ENCODE results near the gene GRID2. TPM values are rescaled to one million over a fixed set of nuclear protein-coding genes. Genes with fewer than 3 reads are reported as not detected.
A peak's percentile ranks its signal among the peaks of the same experiment; 100 is the strongest.

The GRID2 gene
- total RNA-seq, 1 donor = 0.63 TPM

DNA sequence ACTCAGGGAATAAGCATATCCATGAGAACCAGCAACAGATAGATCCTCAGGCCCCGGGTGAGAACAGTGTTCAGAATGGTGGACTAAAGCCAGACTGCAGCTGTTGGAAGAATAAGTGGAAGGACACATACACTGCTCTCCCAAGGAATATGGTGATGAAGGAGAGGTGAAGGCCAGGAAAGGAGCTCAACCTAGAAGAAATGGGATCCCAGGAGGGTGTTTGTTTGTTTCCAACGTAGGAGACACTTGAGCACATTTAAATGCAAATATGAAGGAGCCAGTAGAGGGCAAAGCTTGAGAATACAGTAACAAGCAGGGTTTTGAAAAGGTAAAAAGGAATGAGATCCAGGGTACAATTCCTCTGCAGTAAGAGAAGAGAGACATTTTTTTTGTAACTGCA, 1482.4 kb downstream of the GRID2 start:
- TF ChIP-seq, protein P1, sequence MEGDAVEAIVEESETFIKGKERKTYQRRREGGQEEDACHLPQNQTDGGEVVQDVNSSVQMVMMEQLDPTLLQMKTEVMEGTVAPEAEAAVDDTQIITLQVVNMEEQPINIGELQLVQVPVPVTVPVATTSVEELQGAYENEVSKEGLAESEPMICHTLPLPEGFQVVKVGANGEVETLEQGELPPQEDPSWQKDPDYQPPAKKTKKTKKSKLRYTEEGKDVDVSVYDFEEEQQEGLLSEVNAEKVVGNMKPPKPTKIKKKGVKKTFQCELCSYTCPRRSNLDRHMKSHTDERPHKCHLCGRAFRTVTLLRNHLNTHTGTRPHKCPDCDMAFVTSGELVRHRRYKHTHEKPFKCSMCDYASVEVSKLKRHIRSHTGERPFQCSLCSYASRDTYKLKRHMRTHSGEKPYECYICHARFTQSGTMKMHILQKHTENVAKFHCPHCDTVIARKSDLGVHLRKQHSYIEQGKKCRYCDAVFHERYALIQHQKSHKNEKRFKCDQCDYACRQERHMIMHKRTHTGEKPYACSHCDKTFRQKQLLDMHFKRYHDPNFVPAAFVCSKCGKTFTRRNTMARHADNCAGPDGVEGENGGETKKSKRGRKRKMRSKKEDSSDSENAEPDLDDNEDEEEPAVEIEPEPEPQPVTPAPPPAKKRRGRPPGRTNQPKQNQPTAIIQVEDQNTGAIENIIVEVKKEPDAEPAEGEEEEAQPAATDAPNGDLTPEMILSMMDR (IDR thresholded peaks at IDR 0.05; ENCODE audit: insufficient read depth, low read length) = no peak
- H3K4me3 ChIP-seq (ENCODE audit: low read depth, low read length) = no peak overlapping the region
- DNase-seq (ENCODE audit: low read depth) = no peak

DNA sequence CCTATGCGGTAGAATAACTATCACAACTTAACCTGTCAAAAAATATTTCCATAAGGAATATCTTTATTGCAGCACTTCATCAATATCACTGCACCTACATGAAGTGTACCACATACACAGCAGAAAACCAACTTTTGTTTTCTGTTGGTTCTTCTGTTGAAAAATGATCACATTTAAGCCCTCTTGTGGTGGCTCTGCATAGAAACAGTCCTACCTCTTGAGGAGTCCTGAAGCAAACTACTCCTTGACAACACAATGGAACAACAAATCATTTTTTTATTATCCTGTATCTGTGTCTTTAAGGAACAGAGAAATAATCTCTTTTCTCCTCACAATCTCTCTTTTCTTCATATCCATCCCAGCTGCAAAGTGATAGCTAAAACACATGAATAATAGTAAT, 1484.9 kb downstream of the GRID2 start:
- H3K4me3 ChIP-seq (ENCODE audit: low read depth, low read length) = no peak overlapping the region
- peak; percentile 4 for DNase-seq (ENCODE audit: low read depth)
- TF ChIP-seq, protein P1 (IDR thresholded peaks at IDR 0.05; ENCODE audit: insufficient read depth, low read length) = peak; percentile 39

DNA sequence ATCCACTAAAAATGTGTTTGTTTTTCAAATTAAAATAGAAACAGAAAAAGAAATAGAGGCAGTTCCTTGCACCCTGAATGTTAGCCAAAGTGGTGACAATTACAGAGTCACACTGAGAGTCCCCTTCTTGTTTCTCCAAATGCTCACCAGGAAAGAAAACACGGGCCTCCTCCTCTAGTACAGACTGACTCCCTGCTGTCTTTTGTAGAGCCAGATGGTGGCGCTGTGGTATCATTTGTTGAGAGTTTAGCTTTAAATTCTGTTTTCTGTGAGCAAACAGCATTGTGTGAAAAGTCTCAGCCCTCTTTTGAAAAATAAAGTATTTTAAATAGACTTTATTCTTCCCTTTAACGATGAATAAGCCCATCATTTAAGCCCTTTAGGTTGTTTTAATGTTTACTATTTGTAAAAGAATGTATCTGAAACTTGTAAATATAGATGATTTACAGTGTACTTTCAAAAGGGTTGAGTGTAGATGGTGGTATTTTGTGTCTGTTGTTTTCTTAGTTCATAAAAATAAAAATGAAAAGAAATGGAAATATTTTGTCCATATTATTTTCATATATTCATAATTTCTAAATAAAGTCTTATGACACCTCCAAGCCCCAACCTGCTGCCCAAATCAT, 1487.9 kb downstream of the GRID2 start:
- DNase-seq (ENCODE audit: low read depth) = peak; percentile 49
- TF ChIP-seq, protein P1 (IDR thresholded peaks at IDR 0.05; ENCODE audit: insufficient read depth, low read length) = peak; percentile 76
- no peak overlapping the region for H3K4me3 ChIP-seq (ENCODE audit: low read depth, low read length)

DNA sequence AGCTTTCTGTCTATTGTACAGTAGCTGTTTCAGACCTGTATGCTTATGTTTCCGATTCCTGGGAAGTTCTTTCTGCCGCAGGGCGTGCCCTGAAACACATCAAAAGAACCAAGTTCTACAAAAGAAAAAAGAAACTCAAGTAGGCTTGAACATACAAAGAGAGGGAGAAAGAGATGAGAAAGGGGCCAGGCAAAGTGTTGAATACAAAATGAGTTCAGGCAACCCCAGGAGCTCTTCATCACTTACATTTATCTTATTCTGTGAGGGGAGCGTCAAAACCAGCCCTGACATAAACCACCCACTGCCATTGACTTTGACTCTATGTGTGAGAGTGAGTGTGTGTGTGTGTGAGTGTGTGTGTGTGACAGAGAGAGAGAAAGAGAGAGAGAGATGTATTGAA, 1498.3 kb downstream of the GRID2 start:
- no peak for DNase-seq (ENCODE audit: low read depth)
- TF ChIP-seq, protein P1 (IDR thresholded peaks at IDR 0.05; ENCODE audit: insufficient read depth, low read length) = no peak
- no peak overlapping the region for H3K4me3 ChIP-seq (ENCODE audit: low read depth, low read length)

- no peak overlapping the region for H3K4me3 ChIP-seq (ENCODE audit: low read depth, low read length)
- DNase-seq (ENCODE audit: low read depth) = no peak
- TF ChIP-seq, protein P1 (IDR thresholded peaks at IDR 0.05; ENCODE audit: insufficient read depth, low read length) = no peak
Observed at GRCh38 chr4:93809773-93810172, 1506.0 kb downstream of the GRID2 start.

GRCh38 chr4:93810340-93810992, 1506.7 kb downstream of the GRID2 start:
- no peak for DNase-seq (ENCODE audit: low read depth)
- TF ChIP-seq, protein P1 (IDR thresholded peaks at IDR 0.05; ENCODE audit: insufficient read depth, low read length) = no peak
- no peak overlapping the region for H3K4me3 ChIP-seq (ENCODE audit: low read depth, low read length)

Data from fibroblast of the aortic adventitia (primary cell).